RWPE1 (cell line): ENCODE results near the gene LRRC75A.

Experiments used
- CTCF ChIA-PET: fragments of 350-600 bp; sonication (Branson Sonifier 250); formaldehyde crosslinking; extraction: SDS; loops from one replicate; lab custom pipeline; 2021; lab: Yijun Ruan, JAX
- POLR2A ChIA-PET: fragments of 400-600 bp; formaldehyde crosslinking; extraction: SDS; loops from one replicate; lab custom pipeline; 2020; ENCODE audit warnings: antibody characterized with exemption; ENCODE audit not compliant: low non-redundant PET; lab: Yijun Ruan, JAX
- DNase-seq: peaks from one replicate; pipeline ENCODE4 v3.0.0; 2012; ENCODE audit warnings: low spot score
- H3K27ac ChIP-seq: fragments of 450-650 bp; 2 replicates; pipeline ENCODE4 v1.5.1; 2017
- CTCF ChIP-seq: fragments of 450-650 bp; conservative IDR thresholded peaks from 2 replicates; pipeline ENCODE4 v1.5.1; 2017; ENCODE audit warnings: low read depth, mild to moderate bottlenecking

Gene LRRC75A

GRCh38 chr17:16470265-16470664, 21.7 kb downstream of the LRRC75A start:
- POLR2A ChIA-PET = no interaction called here
- TF ChIP-seq CTCF = no peak
- H3K27ac ChIP-seq = no peak overlapping the region
- DNase-seq = no peak
- CTCF ChIA-PET = no interaction called here

- POLR2A ChIA-PET = no interaction called here
- CTCF ChIA-PET = no interaction called here
- TF ChIP-seq CTCF = no peak
- DNase-seq = no peak
- no peak overlapping the region for H3K27ac ChIP-seq
Measured at GRCh38 chr17:16468428-16468992, 23.5 kb downstream of the LRRC75A start.

- DNase-seq = no peak
- POLR2A ChIA-PET = no interaction called here
- no peak for TF ChIP-seq CTCF
- no peak overlapping the region for H3K27ac ChIP-seq
- CTCF ChIA-PET = no interaction called here
Measured at GRCh38 chr17:16467886-16468285, 24.1 kb downstream of the LRRC75A start.

- no peak for DNase-seq
- CTCF ChIA-PET = no interaction called here
- TF ChIP-seq CTCF = no peak
- no peak overlapping the region for H3K27ac ChIP-seq
- POLR2A ChIA-PET = no interaction called here
Measured at GRCh38 chr17:16467044-16467443, 24.9 kb downstream of the LRRC75A start.

GRCh38 chr17:16466407-16466806, 25.6 kb downstream of the LRRC75A start:
- POLR2A ChIA-PET = no interaction called here
- no peak for DNase-seq
- H3K27ac ChIP-seq = peak overlapping the region; percentile 62
- TF ChIP-seq CTCF = no peak
- CTCF ChIA-PET = no interaction called here

- peak overlapping the region; percentile 62 for H3K27ac ChIP-seq
- no peak for DNase-seq
- no peak for TF ChIP-seq CTCF
- POLR2A ChIA-PET = no interaction called here
- CTCF ChIA-PET = interaction anchor here (0.9 kb wide), 1 partner anchor 76 kb away, joined by 4 read pairs; no protein-coding TSS in a partner anchor
Measured at GRCh38 chr17:16465861-16466338, 26.1 kb downstream of the LRRC75A start.
